Keratinocyte (primary cell): ENCODE measurements around the gene CBLN3. TPM values are rescaled to one million over a fixed set of nuclear protein-coding genes. Genes with fewer than 3 reads are reported as not detected.

Experiments used
- DNase-seq: peaks from one replicate; pipeline ENCODE4 v3.0.0-alpha.2; 2011; ENCODE audit warnings: low read depth, missing footprints, low spot score
- FAIRE-seq: peaks from 2 replicates; lab custom pipeline; 2011; peaks lifted over from hg19 to GRCh38; lab: Jason Lieb, UNC
- H2AFZ ChIP-seq: 2 replicates; pipeline ENCODE4 v1.6.0; 2012; ENCODE audit warnings: low read length, control low read depth, inconsistent platforms; ENCODE audit not compliant: control insufficient read depth
- H3K27ac ChIP-seq: 2 replicates; pipeline ENCODE4 v1.5.1; 2011; ENCODE audit warnings: low read length; ENCODE audit not compliant: control insufficient read depth, insufficient read depth
- H3K27me3 ChIP-seq: 3 replicates; pipeline ENCODE4 v1.6.0; 2011; ENCODE audit warnings: low read length; ENCODE audit not compliant: control insufficient read depth, insufficient read depth; ENCODE audit errors: extremely low read depth
- H3K36me3 ChIP-seq, 2 experiments: 2 replicates in 1 of 2; 3 replicates in 1 of 2; pipeline ENCODE4 v1.5.1; 2011; ENCODE audit warnings: low read length in 2 of 2, mild to moderate bottlenecking in 1 of 2; ENCODE audit not compliant: control insufficient read depth in 2 of 2, insufficient read depth in 2 of 2; ENCODE audit errors: extremely low read depth in 1 of 2
- H3K4me1 ChIP-seq: 3 replicates; pipeline ENCODE4 v1.5.1; 2011; ENCODE audit warnings: low read length; ENCODE audit not compliant: control insufficient read depth, insufficient read depth; ENCODE audit errors: extremely low read depth
- H3K4me2 ChIP-seq: 3 replicates; pipeline ENCODE4 v1.6.0; 2011; ENCODE audit warnings: low read depth, low read length; ENCODE audit not compliant: control insufficient read depth, insufficient read depth; ENCODE audit errors: extremely low read depth
- H3K4me3 ChIP-seq, 3 experiments: fragments of 200-600 bp in 1 of 3; sonication (generic) in 1 of 3; 2 replicates in 2 of 3; 3 replicates in 1 of 3; pipeline ENCODE4 v1.5.1; 2011 to 2016; ENCODE audit warnings: low read length in 3 of 3, mild to moderate bottlenecking in 3 of 3, control low read depth in 2 of 3, inconsistent platforms in 1 of 3, low read depth in 1 of 3, mixed read lengths in 1 of 3, mixed run types in 1 of 3, moderate library complexity in 1 of 3; ENCODE audit not compliant: control insufficient read depth in 2 of 3, insufficient read depth in 2 of 3; ENCODE audit errors: extremely low read depth in 1 of 3
- H3K79me2 ChIP-seq: 2 replicates; pipeline ENCODE4 v1.6.0; 2012; ENCODE audit warnings: low read length; ENCODE audit not compliant: control insufficient read depth, insufficient read depth
- H3K9ac ChIP-seq: 3 replicates; pipeline ENCODE4 v1.6.0; 2011; ENCODE audit warnings: low read length; ENCODE audit not compliant: control insufficient read depth, insufficient read depth; ENCODE audit errors: extremely low read depth
- H3K9me1 ChIP-seq: 3 replicates; pipeline ENCODE4 v1.6.0; 2011; ENCODE audit warnings: low read length; ENCODE audit not compliant: control insufficient read depth, insufficient read depth; ENCODE audit errors: extremely low read depth
- H3K9me3 ChIP-seq: 2 replicates; pipeline ENCODE4 v1.5.1; 2012; ENCODE audit warnings: low read depth, low read length; ENCODE audit not compliant: control insufficient read depth
- H4K20me1 ChIP-seq: 3 replicates; pipeline ENCODE4 v1.6.0; 2011; ENCODE audit warnings: low read length; ENCODE audit not compliant: control insufficient read depth, insufficient read depth; ENCODE audit errors: extremely low read depth
- EZH2 ChIP-seq: IDR thresholded peaks from one replicate; pipeline ENCODE4 v1.6.1; 2012; ENCODE audit warnings: inconsistent platforms, mild to moderate bottlenecking, low read length, moderate library complexity
- dilution Hi-C: fragments of 300-500 bp; cut with MboI; formaldehyde crosslinking; loops from one replicate; pipeline ENCODE4 v1.7.0; 2020; ENCODE audit warnings: low sequenced_read_pairs; ENCODE audit not compliant: extremely low pct_ligation_motif_present
- polyA plus RNA-seq, 5 experiments: library from polyadenylated mRNA; depleted of rRNA in 3 of 5; stranded (reverse) in 3 of 5; stranded (forward) in 1 of 5; unstranded in 1 of 5; fragments of >200 nt; gene quantifications; 1 replicate in 1 of 5; 2 replicates in 3 of 5; 3 replicates in 1 of 5; pipeline versions ENCODE4 v1.2.1 to v1.2.3, GENCODE V29; 2011 to 2012; ENCODE audit warnings: missing spikeins in 2 of 5, low read depth in 1 of 5, low replicate concordance in 1 of 5
- TF ChIP-seq, protein P1 (sequence below), 3 experiments: IDR thresholded peaks in 1 of 3; conservative IDR thresholded peaks in 1 of 3; optimal IDR thresholded peaks in 1 of 3; 2 replicates in 2 of 3; 3 replicates in 1 of 3; pipeline versions ENCODE3 to v1.5.1; 2011; ENCODE audit warnings: low read length in 3 of 3, mild to moderate bottlenecking in 3 of 3, moderate library complexity in 2 of 3, control low read depth in 1 of 3, inconsistent platforms in 1 of 3; ENCODE audit not compliant: insufficient read depth in 2 of 3; ENCODE audit errors: extremely low read depth in 1 of 3

Gene CBLN3
- polyA plus RNA-seq, 1 donor (not counting 4 experiments of a cell fraction or from before 2014, with no cell fraction given) = 1.6 TPM

DNA sequence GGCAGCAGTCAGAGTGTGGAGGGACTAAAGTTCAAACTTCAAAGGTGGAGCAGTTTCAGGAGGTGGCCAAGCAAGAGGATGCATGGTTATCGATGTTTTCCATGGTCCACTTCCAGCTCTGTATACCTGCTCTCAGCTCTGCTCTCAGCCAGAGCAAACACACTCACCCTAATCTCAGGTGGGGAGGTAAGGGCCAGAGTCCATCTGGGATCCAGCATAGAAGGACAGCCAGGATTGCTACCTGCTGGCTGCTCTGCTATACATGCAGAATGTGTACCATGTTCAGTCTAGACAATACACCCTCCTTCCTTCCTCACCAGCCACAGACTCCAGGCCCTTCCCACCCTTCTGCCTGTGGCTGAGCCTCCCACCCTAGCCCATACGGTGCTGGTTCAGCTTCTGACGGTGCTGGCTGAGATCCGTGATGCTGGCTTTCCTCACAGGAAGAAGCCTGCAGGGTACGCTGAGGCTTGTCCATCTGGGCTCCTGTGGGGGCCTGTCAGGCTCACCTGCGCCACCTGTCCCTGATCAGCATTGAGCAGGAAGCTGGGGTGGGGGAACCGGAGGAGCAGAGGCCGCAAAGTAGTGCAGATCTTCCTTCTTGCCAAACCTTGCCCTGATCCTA is 2.4 kb downstream of the CBLN3 start:
- Histone ChIP-seq H3K27me3 (no peaks in the 10 kb centered on the region), H3K4me1 (peaks cover 43% of the 10 kb centered on the region), H3K4me3 (no peak overlapping the region), H4K20me1 (no peaks in the 10 kb centered on the region), H3K79me2 (peaks cover 15% of the 10 kb centered on the region), H3K9me3 (no peaks in the 10 kb centered on the region), H2AFZ (peak overlapping the region; percentile 21), H3K27ac (no peak overlapping the region), H3K9ac (no peak overlapping the region), H3K9me1 (no peaks in the 10 kb centered on the region), H3K36me3 (peaks cover 0 to 5% of the 10 kb centered on the region in 2 experiments), H3K4me2 (peak overlapping the region; percentile 35)
- dilution Hi-C loops = no loop called here
- FAIRE-seq (no peak), DNase-seq (no peak)
- TF ChIP-seq, protein P1, sequence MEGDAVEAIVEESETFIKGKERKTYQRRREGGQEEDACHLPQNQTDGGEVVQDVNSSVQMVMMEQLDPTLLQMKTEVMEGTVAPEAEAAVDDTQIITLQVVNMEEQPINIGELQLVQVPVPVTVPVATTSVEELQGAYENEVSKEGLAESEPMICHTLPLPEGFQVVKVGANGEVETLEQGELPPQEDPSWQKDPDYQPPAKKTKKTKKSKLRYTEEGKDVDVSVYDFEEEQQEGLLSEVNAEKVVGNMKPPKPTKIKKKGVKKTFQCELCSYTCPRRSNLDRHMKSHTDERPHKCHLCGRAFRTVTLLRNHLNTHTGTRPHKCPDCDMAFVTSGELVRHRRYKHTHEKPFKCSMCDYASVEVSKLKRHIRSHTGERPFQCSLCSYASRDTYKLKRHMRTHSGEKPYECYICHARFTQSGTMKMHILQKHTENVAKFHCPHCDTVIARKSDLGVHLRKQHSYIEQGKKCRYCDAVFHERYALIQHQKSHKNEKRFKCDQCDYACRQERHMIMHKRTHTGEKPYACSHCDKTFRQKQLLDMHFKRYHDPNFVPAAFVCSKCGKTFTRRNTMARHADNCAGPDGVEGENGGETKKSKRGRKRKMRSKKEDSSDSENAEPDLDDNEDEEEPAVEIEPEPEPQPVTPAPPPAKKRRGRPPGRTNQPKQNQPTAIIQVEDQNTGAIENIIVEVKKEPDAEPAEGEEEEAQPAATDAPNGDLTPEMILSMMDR (optimal IDR thresholded peaks at IDR 0.05 in 1 of 3, IDR thresholded peaks at IDR 0.05 in 1 of 3, conservative IDR thresholded peaks at IDR 0.05 in 1 of 3; ENCODE audit: extremely low read depth in 1 of 3, insufficient read depth in 2 of 3, low read length in 3 of 3) = peak in 1 of 3 experiments; percentile 43
- TF ChIP-seq EZH2 = no peak

DNA sequence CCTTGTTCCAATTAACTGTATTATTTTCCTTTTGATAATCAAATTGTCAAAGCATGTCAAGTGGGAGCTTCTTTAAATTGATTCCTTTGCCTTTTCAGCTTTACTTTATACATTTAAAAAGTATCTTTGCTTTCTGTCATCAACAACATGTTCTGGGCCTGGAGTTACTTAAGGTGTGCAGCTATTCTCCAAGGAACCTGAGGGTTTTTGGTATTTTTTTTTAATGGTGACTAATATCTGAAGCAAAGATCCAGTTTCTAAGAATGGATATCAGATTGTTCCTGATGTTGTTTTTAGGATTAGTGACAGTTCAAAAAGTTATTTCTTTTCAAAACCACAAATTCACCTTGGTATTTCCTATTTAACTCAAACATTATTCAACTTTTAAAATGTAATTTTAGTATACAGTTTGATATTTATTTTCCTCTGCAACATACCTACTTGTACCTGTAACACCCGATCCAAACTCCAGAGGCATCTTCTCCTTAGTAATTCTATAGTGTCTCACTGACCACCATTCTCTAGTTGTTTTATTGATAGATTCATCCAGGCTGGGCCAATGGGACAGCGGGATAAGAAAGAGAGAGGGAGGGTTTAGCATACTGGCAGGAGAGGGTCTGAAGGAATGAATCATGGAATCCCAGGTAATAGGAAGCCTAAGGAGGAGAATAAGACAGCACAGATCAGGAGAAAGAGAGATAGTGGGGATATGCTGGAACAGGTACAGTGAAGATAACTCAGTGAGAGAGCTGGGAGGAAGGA is 3.1 kb downstream of the CBLN3 start:
- no peak for TF ChIP-seq EZH2
- TF ChIP-seq, protein P1 (optimal IDR thresholded peaks at IDR 0.05 in 1 of 3, IDR thresholded peaks at IDR 0.05 in 1 of 3, conservative IDR thresholded peaks at IDR 0.05 in 1 of 3; ENCODE audit: extremely low read depth in 1 of 3, insufficient read depth in 2 of 3, low read length in 3 of 3) = no peak
- Histone ChIP-seq H3K27ac (no peak overlapping the region), H3K9me3 (no peaks in the 10 kb centered on the region), H3K9ac (no peak overlapping the region), H3K9me1 (no peaks in the 10 kb centered on the region), H4K20me1 (no peaks in the 10 kb centered on the region), H3K4me3 (no peak overlapping the region), H3K79me2 (peaks cover 10% of the 10 kb centered on the region), H2AFZ (peak overlapping the region; percentile 21), H3K36me3 (peaks cover 0 to 2% of the 10 kb centered on the region in 2 experiments), H3K4me2 (peak overlapping the region; percentile 48), H3K27me3 (no peaks in the 10 kb centered on the region), H3K4me1 (peaks cover 38% of the 10 kb centered on the region)
- DNase-seq = no peak
- dilution Hi-C loops = no loop called here
- FAIRE-seq = no peak
